GM19438 (cell line): ENCODE measurements around the gene RUNX3.

Source experiments
- ATAC-seq: cut with Tn5 transposase; IDR thresholded peaks from one replicate; pipeline ENCODE4 v1.9.1; 2021; ENCODE audit warnings: low read depth; ENCODE audit not compliant: unreplicated experiment

RUNX3 gene

GRCh38 chr1:24931468-24932231 is 1.6 kb upstream of the RUNX3 start:
- no peak for ATAC-seq

DNA sequence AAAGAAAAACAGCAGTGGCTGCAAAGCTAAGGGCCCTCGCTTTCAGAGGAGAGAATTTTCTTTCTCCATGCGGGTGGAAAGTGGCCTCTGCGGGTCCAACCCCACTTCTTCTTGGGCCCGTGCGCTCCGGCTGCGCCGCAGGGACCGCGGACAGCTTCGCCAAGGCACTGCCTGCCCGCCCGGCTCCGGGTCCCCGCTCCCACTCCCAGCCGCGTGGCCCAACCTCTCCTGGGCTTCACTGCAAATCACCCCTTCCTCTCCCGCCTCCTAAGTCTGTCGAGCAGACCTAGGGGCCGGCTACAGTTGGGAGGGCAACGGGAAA is 1.0 kb upstream of the RUNX3 start:
- ATAC-seq: no peak

DNA sequence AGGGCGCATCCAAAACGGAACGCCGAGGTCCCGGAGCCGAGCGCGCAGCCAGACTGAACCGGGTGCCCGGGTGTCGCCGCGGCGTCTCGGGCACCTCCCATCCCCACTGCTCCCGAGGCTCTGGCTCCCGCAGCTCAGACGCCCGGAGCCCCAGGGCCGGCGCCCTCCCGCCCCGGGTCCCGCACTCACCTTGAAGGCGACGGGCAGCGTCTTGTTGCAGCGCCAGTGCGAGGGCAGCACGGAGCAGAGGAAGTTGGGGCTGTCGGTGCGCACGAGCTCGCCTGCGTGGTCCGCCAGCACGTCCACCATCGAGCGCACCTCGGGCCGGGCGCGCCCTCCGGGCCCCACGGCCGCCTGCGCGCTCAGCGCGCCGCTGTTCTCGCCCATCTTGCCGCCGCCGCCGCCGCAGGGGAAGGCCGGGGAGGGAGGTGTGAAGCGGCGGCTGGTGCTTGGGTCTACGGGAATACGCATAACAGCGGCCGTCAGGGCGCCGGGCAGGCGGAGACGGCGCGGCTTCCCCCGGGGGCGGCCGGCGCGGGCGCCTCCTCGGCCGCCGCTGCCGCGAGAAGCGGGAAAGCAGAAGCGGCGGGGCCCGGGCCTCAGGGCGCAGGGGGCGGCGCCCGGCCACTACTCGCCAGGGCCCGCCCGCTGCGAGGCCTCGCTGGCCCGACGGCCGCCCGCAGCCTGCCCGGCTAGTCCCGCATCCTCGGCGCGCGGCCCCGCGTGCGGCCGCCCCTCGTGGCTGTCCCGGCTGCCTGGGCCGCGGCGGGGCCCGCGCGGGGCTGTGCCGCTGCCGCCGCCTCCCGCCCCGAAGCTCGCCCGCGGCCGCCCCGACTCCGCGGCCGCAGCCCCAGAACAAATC is 447 bp downstream of the RUNX3 start:
- peak; percentile 1 for ATAC-seq

GRCh38 chr1:24928689-24929397 is 1.2 kb downstream of the RUNX3 start:
- no peak for ATAC-seq

GRCh38 chr1:24927988-24928688 is 1.9 kb downstream of the RUNX3 start:
- no peak for ATAC-seq

- ATAC-seq: no peak
Observed at GRCh38 chr1:24927473-24927872, 2.6 kb downstream of the RUNX3 start.

- ATAC-seq: no peak
Observed at GRCh38 chr1:24926563-24927249, 3.4 kb downstream of the RUNX3 start.

GRCh38 chr1:24925963-24926362 is 4.1 kb downstream of the RUNX3 start:
- no peak for ATAC-seq

DNA sequence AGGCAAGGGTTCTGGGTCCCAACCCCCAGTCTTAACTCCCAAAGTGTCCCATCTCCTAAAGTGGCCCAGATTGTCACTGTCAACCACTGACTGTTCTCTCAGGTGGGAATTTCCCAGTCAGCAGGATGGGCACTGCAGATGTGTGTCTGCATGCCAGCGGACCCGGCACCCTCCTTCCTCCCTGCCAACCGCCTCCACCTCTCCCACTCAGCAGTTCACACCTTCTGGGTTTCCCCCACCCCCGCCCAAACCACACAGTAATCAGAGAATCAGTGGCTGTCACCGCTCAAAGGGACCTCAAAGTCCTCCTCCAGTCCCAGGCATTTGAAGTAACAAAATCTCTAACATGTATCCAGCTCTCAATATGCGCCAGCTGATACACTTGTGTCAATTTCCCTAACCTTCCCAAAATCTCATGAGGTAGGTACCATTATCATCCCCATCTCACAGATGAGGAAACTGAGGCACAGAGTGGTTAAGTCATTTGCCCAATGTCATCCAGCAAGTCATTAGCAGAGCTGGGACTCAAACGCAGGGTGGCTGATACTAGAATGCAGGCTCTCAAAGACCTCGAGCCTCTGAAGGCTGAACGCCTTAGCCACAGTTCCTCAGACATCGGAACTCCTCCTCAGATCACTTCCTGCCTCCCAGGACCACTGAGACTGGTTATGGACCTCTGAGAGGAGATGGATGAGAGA is 4.8 kb downstream of the RUNX3 start:
- ATAC-seq: no peak

DNA sequence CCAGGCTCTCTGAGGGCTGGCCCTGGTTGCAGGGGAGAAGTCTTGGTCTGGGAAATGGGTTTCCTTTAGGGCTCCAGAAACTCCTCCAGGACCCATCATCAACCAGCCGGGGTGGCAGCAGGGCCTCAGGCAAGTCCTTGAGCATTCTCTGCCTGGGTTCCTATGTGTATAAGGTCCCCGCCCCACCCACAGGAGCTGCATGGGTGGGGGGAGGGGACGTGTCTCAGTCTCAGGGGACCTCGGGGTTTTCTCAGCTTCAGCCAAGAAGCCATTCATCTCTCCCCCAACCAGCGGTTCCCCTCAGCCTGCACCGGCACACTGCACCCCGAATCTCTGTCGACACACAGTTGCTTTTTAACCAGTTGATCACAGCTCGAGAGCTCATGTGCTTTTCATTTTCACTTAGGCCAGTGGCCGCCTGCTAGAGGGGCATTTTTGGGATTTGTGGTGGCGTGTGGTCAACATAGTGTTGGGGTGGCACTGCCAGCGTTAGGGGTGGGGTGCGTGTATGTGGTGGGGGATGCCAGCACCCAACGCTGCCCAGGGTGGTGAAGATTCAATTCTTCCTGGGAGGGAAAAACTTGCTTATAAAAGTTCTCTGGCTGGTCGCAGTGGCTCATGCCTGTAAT is 6.5 kb downstream of the RUNX3 start:
- ATAC-seq: peak; percentile 41

GRCh38 chr1:24921938-24922662 is 8.0 kb downstream of the RUNX3 start:
- no peak for ATAC-seq

GRCh38 chr1:24921412-24921811 is 8.7 kb downstream of the RUNX3 start:
- ATAC-seq: no peak

DNA sequence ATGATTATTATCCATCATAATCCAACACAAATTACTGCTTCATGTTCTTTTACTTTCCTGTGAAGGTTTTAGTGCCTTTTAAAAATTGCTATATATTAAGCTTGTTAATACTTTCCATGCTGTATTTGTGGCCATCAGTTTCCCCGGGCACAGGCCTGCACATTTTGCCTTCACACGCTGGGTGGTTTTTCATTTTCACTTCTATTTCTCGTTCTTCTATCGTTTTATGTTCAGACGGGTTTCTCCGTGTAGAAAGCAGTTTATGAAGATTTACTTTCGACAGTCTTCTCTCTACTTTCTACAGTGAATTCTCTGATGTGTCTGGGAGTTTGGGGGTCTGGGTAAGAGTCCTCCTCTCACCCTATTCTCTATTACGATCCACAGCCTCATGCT is 9.5 kb downstream of the RUNX3 start:
- no peak for ATAC-seq

DNA sequence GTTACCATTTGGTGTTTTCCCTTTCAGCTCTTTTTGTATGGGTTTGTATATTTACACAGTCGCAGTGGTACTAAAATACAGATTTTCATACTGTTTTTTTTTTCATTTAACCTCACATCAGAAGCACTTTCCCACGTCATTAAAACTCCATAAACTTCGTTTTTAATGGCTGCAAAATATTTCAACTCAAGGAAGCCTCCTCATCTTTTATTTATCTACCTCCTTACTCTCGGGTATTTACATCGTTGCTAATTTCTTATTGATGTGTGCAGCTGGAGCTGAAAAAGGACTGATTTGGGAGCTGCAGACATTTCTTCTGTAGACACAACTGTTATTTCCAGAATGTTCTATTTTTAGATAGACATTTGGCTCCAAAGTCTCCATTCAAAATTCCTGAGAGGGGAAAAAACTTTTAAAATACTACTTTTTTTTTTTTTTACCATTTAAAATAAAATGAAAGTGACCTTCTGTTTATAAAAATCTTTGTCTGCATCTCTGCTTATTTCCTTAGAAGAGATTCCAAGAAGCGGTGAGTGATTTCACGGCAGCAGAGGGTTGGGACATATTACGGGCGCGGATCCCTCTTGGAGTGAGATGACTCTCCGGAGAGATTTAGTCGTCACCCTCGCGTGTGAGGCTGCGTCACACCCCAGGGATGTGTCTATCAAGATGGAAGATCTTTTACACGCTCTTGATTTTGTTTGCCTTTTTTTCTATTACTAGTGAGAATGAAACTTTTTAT is 10.1 kb downstream of the RUNX3 start:
- no peak for ATAC-seq

DNA sequence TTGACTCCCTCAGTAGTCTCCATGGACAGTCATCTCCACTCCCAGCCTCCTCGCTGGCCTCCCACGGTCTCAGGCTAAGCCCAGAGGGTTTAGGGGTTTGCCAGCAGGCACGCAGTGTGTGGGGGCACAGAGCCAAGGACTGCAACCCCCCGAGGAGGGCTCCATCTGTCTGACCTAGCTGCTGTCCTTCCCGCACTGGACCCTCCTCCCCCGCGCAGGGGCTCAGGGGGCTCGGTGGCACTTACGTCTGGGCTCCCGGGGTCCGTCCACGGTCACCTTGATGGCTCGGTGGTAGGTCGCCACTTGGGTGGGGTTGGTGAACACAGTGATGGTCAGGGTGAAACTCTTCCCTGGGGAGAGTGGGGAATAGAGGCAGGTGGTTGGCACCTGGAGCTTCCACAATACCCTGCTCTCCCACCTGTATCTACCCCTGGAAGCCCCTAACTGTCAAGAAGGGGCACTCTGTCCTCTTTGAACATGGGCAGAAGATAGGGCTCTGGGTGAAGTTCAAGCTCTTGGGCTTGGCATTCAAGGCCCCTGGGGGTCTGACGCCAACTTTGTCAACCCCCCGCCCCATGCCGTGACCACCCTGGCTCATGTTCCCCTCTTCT is 11.0 kb downstream of the RUNX3 start:
- no peak for ATAC-seq

- ATAC-seq: no peak
Observed at GRCh38 chr1:24918370-24918769, 11.7 kb downstream of the RUNX3 start.

GRCh38 chr1:24917327-24918074 is 12.6 kb downstream of the RUNX3 start:
- ATAC-seq: no peak
